NCI-H2081 (cell line): Measurements from ENCODE around the gene KCMF1.

Experiments used
- DNase-seq, 2 experiments: peaks; one replicate each; lab custom pipeline; 2025; lab: John Stamatoyannopoulos, UW

KCMF1 gene

DNA sequence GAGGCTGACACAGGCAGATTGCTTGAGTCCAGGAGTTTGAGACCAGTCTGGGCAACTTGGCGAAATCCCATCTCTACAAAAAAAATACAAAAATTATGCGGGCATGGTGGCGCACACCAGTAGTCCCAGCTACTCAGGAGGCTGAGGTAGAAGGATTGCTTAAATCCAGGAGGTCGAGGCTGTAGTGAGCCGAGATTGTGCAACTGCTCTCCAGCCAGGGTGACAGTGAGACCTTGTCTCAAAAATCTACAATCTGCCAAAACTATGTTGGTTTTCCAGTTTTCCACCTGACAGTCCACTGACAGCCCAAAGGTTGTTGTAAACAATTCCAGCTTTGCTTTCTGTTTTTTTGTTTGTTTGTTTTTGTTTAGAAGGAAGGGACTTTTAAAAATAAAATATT, 51.3 kb downstream of the KCMF1 start:
- no peak for DNase-seq

GRCh38 chr2:85024372-85025047, 53.5 kb downstream of the KCMF1 start:
- DNase-seq, result no peak

DNA sequence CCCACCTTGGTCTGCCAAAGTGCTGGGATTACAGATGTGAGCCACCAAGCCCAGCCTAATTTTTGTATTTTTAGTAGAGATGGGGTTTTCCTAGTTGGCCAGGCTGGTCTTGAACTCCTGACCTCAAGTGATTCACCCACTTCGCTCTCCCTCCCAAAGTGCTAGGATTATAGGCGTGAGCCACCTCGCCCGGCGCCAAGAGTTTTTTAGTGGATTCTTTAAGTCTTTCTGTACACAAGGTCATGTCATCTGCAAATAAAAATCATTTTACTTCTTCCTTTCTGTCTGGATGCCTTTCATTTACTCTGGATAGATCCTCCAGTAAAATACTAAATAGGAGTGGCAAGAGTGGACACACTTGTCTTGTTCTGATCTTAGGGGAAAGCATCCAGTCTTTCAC, 61.7 kb downstream of the KCMF1 start:
- no peak for DNase-seq

DNA sequence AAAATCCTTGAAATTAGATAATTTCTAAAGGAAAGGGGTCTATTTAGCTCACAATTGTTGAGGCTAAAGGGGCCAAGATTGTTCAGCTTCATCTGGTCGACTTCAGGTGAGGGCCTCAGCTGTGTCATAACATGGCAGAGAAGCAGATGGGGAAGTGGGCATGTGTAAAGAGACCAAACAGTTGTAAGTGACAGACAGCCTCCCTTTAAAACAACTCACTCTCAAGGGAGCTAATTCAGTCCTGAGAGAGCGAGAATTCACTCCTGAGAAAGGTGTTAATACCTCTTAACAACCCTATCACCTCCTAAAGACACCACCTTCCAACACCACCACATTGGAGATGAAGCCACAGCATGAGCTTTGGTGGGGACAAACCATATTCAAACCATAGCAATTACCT, 62.4 kb downstream of the KCMF1 start:
- DNase-seq, result no peak

DNA sequence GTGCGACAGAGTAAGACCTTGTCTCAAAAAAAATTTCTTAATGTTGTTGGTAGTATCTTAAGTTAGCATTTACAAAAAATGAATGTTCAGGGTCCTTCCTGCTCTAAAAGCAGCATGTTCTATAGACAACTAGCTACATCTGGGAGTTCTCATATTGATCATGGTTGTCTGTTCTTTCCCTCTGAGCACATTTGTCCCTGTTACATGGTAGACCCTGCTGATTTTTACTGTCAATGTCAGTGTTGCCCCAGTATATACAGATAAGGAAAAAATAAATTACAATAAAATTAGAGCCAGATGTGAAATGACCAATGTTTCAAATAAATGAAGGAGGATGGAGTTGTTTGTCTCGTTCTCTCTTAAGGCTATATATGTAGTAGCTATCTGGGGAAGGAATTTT, 63.2 kb downstream of the KCMF1 start:
- no peak for DNase-seq

- DNase-seq, result no peak
These were observed 66.7 kb downstream of the KCMF1 start for GRCh38 chr2:85037622-85038021.

GRCh38 chr2:85042330-85042729, 71.4 kb downstream of the KCMF1 start:
- no peak for DNase-seq

DNA sequence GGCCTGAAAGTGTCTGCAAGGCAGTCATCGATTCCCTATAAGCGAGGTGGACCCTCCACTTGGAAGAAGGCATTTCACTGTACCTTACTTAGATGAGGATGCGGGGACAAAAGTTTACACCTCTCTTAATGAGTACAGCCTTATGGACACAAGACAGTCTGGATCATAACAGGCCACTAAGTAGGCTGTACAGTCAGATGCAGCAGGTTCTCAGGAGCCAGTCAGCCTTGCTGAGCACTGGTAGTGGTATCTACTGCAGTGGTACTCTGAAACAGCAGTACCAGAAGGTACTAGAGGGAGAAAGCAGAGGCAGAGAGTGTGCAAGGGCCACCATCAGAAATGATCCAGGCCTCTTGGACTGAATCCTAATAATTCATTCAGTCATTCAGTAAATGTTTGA, 77.6 kb downstream of the KCMF1 start:
- DNase-seq, result no peak

DNA sequence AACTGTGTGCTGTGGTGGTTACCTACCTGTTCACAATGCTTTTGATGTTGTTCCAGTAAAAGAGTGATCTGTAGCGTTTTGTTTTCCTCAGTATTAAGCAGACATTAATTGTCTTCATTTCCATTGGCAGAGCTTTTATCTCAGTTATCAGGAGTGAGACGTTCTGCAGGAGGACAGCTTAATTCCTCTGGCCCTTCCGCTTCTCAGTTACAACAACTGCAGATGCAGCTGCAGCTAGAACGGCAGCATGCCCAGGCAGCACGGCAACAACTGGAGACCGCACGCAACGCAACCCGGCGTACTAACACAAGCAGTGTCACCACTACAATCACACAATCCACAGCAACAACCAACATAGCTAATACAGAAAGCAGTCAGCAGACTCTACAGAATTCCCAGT, 78.3 kb downstream of the KCMF1 start:
- DNase-seq, result no peak

DNA sequence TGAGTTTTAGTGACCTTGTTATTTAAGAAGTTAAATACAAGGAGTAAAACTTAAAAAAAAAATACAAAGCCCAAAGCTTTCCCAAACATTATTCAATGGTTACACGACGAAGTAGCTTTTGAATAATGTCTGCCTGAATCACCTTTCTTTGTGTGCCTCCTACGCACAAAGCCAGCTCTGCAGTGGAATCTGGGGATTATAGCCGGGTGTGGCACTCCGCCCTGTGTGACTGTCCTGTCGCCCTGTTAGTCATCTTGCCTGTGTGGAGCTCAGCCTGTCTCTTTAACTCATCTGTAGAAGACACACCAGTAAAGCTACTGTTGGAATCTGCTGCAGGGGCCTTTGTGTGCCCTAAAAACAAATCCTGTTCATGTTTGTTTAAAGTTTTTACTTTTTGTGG, 82.8 kb downstream of the KCMF1 start:
- DNase-seq, result no peak

GRCh38 chr2:85057226-85057962, 86.4 kb downstream of the KCMF1 start:
- no peak for DNase-seq

DNA sequence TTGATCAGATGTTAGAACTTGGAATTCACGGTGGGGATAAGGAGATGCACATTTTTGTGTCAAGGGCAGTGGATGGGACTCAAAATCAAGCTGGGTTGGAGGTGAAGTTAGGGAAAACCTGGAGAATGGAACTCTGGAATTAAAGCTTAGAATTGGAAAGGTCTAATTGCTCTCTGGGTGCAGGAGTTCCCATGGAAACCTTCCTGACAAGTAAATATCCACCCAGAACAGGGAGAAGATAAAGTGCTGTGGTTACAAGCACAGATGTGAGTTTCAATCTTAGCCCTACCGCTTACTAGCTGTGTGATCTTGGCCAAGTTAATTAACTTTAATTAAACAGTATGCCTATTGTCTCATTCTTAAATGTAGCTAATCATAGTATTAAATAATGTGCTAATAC, 90.9 kb downstream of the KCMF1 start:
- DNase-seq, result no peak

DNA sequence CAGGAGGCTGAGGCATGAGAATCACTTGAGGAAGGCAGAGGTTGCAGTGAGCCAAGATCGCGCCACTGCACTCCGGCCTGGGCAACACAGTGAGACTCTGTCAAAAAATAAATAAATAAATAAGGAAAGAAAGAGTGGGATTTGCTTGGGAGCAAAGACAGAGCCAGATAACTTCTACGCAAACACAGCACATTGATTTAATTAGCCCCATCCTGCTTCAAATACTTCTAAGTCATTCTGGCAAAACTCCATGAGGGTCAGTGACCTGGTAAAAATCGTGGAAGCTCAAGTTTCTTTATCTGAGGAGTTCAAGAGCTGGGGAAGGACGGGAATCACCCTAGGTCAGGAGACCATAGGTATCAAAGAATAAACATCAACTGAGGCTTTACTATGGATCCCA, 91.6 kb downstream of the KCMF1 start:
- DNase-seq, result no peak

DNA sequence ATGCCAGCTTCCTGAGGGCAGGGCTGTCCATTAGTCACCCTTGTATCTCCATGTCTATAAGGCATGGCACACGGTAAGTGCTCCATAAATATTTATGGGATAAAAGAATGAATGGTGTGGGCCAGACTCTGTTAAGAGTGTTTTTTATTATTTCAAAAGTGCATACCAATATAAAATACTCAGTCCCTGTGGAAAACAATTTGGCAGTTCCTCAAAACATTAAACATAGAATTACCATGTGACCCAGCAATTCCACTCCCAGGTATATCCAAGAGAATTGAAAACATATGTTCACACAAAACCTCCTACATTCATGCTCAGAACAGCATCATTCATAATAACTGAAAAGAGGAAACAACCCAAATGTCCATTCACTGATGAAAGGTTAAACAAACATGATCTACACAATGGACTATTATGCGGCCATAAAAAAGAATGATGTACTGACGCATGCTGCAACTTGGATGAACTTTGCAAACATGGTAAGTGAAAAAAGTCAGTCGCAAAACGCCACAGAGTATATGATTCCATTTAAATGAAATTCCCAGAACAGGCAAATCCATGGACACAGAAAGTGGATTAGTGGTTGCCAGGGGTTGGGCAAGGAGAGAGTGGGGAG, 93.1 kb downstream of the KCMF1 start:
- no peak for DNase-seq

DNA sequence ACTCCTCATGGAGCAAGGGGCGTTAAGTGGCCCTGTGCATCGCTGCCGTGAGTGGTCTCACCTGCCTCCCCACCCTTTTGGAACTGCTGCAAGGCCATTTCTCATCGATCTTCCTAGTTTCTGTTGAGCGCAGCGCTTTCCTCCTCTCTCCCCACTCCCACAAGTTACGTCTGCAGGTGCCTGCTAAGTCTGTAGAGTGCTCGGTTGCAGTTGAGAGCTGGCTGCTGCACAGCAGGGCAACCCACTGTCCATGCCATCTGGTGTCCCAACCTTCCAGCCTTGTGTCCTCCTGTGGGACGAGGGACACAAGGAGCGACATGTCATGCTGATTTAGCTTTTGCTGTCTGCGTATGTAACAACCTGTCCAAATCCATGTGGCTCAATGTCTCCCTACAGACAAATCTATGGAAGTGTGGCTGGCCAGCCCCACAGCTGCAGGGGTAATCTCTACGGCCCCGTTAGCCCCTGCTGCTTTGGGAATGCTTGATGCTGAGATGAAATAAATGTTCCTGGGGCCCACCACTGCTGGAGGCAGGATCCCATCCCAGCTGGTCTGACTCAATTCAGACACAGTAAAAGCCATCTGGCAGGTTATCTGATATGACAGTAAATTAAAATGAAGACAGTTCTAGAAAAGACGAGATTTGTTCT, 94.1 kb downstream of the KCMF1 start:
- DNase-seq, result no peak

DNA sequence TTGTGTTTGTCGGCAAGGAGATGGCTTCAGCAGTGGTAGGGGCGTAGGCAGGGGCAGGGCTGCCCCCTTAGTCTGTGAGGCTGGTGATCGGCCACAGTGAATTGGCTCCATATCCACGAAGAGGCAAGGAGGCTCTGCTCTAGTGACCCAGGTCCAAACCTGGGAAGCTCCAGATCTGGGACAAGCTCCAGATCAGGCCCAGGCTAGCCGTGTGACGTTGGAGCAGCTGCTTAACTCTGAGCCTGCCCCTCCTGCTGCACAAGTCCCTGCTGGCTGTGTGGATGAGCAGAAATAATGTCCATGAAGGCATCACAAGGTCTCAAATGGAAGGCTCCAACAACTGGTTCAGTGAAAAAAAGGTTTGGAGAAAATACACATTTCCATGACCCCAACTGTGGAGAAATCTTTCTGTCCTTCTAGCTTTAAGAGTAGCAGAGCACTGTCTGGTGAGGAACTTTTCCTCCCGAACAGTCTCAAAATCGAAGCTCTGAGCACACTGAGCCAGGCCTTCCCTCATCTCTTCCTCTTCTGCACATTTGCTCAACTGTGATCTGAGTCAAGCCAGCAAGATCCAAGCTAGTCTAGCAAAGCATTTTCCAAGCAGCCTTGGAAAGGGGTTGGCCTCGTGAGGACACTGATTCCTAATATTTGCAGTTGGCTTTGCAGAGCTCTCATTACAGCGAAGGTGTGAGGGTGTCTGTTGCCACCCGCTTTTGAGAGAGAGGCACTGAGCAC, 95.2 kb downstream of the KCMF1 start:
- no peak for DNase-seq

- peak; percentile 51 to 66 for DNase-seq
These were observed 96.0 kb downstream of the KCMF1 start for GRCh38 chr2:85066874-85067351.

GRCh38 chr2:85071096-85071495, 100.1 kb downstream of the KCMF1 start:
- no peak for DNase-seq

DNA sequence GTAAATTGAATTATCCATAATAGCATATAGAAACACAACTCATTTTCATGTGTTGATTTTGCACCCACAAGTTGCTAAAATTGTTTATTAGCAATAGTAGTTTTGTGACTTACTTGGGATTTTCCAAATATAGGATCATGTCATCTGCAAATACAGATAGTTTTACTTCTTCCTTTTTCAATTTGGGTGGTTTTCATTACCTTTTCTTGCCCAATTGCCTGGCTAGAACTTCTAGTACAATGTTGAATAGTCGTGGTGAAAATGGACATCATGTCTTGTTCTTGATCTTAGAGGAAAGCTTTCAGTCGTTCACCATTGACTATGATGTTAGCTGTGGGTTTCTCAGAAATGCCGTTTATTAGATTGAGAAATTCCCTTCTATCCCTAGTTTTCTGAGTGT, 102.1 kb downstream of the KCMF1 start:
- DNase-seq, result no peak

DNA sequence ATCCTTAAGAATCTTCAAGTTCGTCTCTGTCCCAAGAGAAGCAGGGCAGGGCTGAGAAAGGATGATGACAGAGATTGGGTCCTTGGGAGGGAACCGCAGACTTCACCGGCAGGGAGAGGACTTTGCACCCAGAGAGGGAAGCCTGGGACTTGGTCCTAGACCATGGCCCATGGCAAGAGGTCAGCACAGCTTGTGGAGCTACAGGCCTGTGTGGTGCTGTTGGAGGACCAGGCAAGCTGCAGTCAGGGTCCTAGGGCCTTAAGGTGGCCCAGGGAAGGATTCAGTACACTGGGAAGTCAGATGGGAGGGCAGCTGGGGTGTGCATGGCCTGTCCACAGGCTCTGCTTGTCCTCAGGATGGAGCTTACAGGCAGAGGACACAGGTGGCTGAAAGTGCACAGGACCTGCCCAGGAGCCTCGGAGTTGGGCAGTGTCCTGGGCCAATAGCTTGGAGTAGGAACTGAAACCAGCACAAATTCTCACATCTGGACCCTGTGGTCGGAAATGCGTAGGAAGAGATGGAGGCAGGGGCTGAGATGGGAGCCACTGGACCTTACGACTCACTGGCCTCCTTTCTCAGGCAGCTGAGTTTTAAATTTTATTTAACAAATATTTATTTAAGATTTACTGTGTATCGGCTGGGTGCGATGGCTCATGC, 105.8 kb downstream of the KCMF1 start:
- no peak for DNase-seq

DNA sequence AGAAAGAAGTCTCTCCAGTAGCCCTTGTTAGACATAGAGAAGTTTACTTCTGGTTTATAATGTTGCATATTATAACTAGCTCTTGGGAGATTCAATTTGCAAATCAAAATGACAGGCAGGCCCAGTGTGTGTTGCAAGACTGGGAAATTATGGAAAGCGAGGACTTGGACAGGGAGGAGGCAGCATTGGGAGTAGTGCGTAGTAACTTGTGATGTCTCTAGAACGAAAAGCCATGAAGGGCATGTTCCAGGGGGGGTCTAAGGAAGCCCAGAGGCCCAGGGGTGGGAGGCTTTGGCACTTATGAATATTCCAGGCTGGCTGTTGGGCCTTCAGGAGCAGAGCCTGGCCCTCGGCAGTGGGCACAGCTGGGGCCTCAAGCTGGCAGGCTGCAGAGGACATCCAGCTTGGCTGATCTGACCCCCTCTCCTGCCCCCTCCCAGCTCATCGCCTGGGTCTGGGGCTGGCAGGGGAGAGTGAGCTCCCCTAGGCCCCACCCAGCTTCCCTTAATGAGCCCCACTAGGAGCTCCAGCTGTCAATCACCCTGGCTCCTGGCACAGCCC, 107.0 kb downstream of the KCMF1 start:
- no peak for DNase-seq
